ENCODE results near the gene NSMF.

NSMF gene

DNA sequence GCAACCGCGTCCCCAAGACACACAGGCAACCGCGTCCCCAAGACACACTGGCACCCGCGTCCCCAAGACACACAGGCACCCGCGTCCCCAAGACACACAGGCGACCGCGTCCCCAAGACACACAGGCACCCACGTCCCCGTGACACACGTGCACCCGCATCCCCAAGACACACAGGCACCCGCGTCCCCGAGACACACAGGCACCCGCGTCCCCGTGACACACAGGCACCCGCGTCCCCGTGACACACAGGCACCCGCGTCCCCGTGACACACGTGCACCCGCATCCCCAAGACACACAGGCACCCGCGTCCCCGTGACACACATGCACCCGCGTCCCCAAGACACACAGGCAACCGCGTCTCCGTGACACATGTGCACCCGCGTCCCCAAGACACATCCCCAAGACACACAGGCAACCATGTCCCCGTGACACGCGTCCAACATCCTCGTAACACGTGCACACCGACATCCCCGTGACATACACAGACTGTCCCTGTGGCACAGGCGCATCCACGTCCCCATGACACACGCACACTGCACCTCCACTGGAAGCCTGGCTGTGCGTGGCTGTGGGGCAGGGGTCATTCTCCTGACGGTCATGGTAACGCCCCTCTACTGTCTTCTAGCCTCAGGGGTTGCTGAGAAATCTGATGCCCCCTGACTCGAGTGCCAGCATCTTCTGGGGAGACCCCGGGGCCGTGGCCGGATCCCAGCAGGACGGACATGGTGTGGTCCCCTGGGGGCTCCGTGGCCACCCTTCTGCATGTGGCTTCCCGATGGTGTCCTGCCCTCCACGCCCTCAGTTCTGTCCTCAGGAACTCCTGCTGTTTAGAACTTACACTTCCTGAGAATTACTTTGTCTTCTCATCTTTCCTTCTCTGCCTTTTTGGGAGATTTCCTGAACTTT is 60.3 kb downstream of the NSMF start:
- H3K4me2 ChIP-seq (ENCODE audit: low read length) = no peak overlapping the region
- no peak overlapping the region for H2AFZ ChIP-seq (ENCODE audit: low read length)
- H4K20me1 ChIP-seq (ENCODE audit: insufficient read depth, low read length) = no peaks in the 10 kb centered on the region
- H3K4me3 ChIP-seq (ENCODE audit: low read depth, low read length, poor library complexity, severe bottlenecking) = no peak overlapping the region
- H3K9me3 ChIP-seq (ENCODE audit: low read length) = no peaks in the 10 kb centered on the region
- H3K4me1 ChIP-seq (ENCODE audit: insufficient read depth, low read length, severe bottlenecking) = no peaks in the 10 kb centered on the region
- H3K9me2 ChIP-seq (ENCODE audit: low read depth, low read length) = no peaks in the 10 kb centered on the region
- no peaks in the 10 kb centered on the region for H3K36me3 ChIP-seq (ENCODE audit: insufficient read depth, low read length)
- no peak for TF ChIP-seq EZH2 (IDR thresholded peaks at IDR 0.05; ENCODE audit: borderline replicate concordance, low read length)
- no peak for TF ChIP-seq CTCF (IDR thresholded peaks at IDR 0.05; ENCODE audit: low read length)
- no peak overlapping the region for H3K27ac ChIP-seq (ENCODE audit: low read depth, low read length, poor library complexity, severe bottlenecking)
- H3K27me3 ChIP-seq (ENCODE audit: insufficient read depth, low read length) = no peaks in the 10 kb centered on the region; the same call in 1 of the 2 replicates
- H3K79me2 ChIP-seq (ENCODE audit: insufficient read depth, low read length) = no peaks in the 10 kb centered on the region
- no peaks in the 10 kb centered on the region for H3F3A ChIP-seq (ENCODE audit: insufficient read depth, low read length)
- no peak overlapping the region for H3K9ac ChIP-seq (ENCODE audit: low read length)

GRCh38 chr9:137397675-137398423 is 61.3 kb downstream of the NSMF start:
- Histone ChIP-seq H3K4me2 (ENCODE audit: low read length) (no peak overlapping the region), H3K27ac (ENCODE audit: low read depth, low read length, poor library complexity, severe bottlenecking) (no peak overlapping the region), H3K27me3 (ENCODE audit: insufficient read depth, low read length) (no peaks in the 10 kb centered on the region; the same call in 1 of the 2 replicates), H3K4me1 (ENCODE audit: insufficient read depth, low read length, severe bottlenecking) (no peaks in the 10 kb centered on the region), H3K36me3 (ENCODE audit: insufficient read depth, low read length) (no peaks in the 10 kb centered on the region), H3K4me3 (ENCODE audit: low read depth, low read length, poor library complexity, severe bottlenecking) (no peak overlapping the region), H3K9ac (ENCODE audit: low read length) (no peak overlapping the region), H3K9me3 (ENCODE audit: low read length) (no peaks in the 10 kb centered on the region), H2AFZ (ENCODE audit: low read length) (no peak overlapping the region), H4K20me1 (ENCODE audit: insufficient read depth, low read length) (no peaks in the 10 kb centered on the region), H3K79me2 (ENCODE audit: insufficient read depth, low read length) (no peaks in the 10 kb centered on the region), H3K9me2 (ENCODE audit: low read depth, low read length) (no peaks in the 10 kb centered on the region), H3F3A (ENCODE audit: insufficient read depth, low read length) (no peaks in the 10 kb centered on the region)
- no peak for TF ChIP-seq EZH2 (IDR thresholded peaks at IDR 0.05; ENCODE audit: borderline replicate concordance, low read length)
- TF ChIP-seq CTCF (IDR thresholded peaks at IDR 0.05; ENCODE audit: low read length) = no peak
